Subcutaneous abdominal adipose tissue (tissue), 5 donors: ENCODE measurements around the gene PARVG.

Source experiments
- H3K27ac ChIP-seq: one replicate; pipeline ENCODE4 v1.7.0; 2013; ENCODE audit warnings: low read depth, mild to moderate bottlenecking, inconsistent platforms, low read length, moderate library complexity
- H3K27me3 ChIP-seq, 5 donors: one replicate each; pipeline ENCODE4 v1.7.0; 2013; ENCODE audit warnings: low read length in 5 of 5, inconsistent platforms in 1 of 5; ENCODE audit not compliant: control insufficient read depth in 5 of 5, insufficient read depth in 4 of 5
- H3K36me3 ChIP-seq, 5 donors: one replicate each; pipeline ENCODE4 v1.7.0; 2013; ENCODE audit warnings: low read length in 5 of 5; ENCODE audit not compliant: control insufficient read depth in 5 of 5, insufficient read depth in 5 of 5
- H3K4me1 ChIP-seq, 5 donors: one replicate each; pipeline ENCODE4 v1.7.0; 2013; ENCODE audit warnings: low read length in 5 of 5, mild to moderate bottlenecking in 3 of 5, moderate library complexity in 1 of 5; ENCODE audit not compliant: control insufficient read depth in 5 of 5, insufficient read depth in 5 of 5
- H3K4me3 ChIP-seq, 5 donors: one replicate each; pipeline ENCODE4 v1.7.0; 2013; ENCODE audit warnings: low read length in 5 of 5, low read depth in 1 of 5
- H3K9ac ChIP-seq, 5 donors: one replicate each; pipeline ENCODE4 v1.7.0; 2013; ENCODE audit warnings: low read length in 5 of 5, mild to moderate bottlenecking in 4 of 5, moderate library complexity in 3 of 5
- H3K9me3 ChIP-seq, 5 donors: one replicate each; pipeline ENCODE4 v1.7.0; 2013; ENCODE audit warnings: low read length in 5 of 5; ENCODE audit not compliant: control insufficient read depth in 5 of 5
- donor health status: healthy.
- donor health status: healthy.
- donor health status: healthy.
- donor health status: healthy.
- donor health status: healthy.

Gene PARVG

DNA sequence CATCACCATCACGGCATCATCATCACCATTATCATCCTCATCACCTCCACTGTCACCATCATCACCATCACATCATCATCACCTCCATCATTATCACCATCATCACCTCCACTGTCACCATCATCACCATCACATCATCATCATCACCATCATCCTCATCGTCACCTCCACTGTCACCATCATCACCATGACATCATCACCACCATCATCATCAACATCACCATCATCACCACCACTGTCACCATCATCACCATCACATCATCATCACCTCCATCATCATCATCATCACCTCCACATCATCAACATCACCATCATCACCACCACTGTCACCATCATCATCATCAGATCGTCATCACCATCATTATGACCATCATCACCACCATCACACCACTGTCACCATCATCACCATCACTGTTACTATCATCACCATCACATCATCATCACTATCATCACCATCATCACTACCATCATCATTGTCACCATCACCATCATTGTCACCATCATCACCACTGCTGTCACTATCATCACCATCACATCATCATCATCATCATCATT is 32.8 kb downstream of the PARVG start:
- peaks cover 3 to 8% (median 5%) of the 10 kb centered on the region in 5 donors for H3K27me3 ChIP-seq
- no peaks in the 10 kb centered on the region for H3K36me3 ChIP-seq
- H3K9me3 ChIP-seq: peaks cover 9 to 34% (median 20%) of the 10 kb centered on the region in 5 donors
- H3K4me1 ChIP-seq: peaks cover 0 to 6% (median 0%) of the 10 kb centered on the region in 5 donors
- H3K27ac ChIP-seq: no peak overlapping the region
- H3K4me3 ChIP-seq: no peak overlapping the region
- no peak overlapping the region for H3K9ac ChIP-seq

DNA sequence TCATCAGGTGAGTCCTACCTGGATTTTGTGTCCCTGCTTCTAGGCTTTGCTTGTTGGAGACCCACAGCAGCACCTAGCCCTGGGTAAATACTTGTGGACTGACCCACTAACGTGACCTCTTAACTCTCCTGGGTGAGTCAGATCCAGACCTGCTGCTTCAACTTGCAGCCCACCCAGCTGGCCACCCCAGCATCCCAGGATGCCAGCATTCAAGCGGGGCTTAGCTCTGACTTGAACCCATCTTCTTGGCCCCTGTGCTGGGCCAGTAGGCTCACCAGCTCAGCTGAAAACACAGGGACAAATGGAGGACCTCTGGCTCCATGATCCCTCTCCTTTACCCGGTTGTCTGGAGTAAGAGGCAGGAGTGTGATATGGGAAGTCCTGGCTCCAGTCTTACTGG is 33.5 kb downstream of the PARVG start:
- no peak overlapping the region for H3K4me3 ChIP-seq
- H3K4me1 ChIP-seq: peaks cover 0 to 6% (median 0%) of the 10 kb centered on the region in 5 donors
- no peaks in the 10 kb centered on the region for H3K36me3 ChIP-seq
- H3K9ac ChIP-seq: no peak overlapping the region
- peaks cover 3 to 10% (median 5%) of the 10 kb centered on the region in 5 donors for H3K27me3 ChIP-seq
- H3K9me3 ChIP-seq: peaks cover 7 to 30% (median 18%) of the 10 kb centered on the region in 5 donors
- no peak overlapping the region for H3K27ac ChIP-seq

DNA sequence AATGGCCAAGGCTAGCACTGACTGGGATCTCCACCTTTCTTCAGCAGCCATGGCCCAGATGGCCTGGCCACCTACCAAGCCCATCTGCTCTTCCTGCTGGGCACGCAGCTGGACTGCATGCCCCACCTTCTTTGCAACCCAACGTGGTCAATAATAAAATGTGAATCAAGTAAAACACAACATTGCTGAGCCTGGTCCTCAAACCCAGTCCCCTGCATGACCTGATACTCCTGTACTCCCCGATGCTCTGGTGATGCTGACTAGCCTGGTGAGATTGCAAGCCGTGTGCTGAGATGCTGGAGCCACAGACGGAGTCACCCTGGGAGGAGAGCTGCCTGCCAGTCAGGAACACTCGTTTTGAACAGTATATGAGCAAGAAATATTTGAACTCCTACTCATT is 34.0 kb downstream of the PARVG start:
- peaks cover 7 to 25% (median 15%) of the 10 kb centered on the region in 5 donors for H3K9me3 ChIP-seq
- peaks cover 3 to 11% (median 5%) of the 10 kb centered on the region in 5 donors for H3K27me3 ChIP-seq
- H3K4me1 ChIP-seq: peaks cover 0 to 6% (median 0%) of the 10 kb centered on the region in 5 donors
- no peak overlapping the region for H3K4me3 ChIP-seq
- H3K27ac ChIP-seq: no peak overlapping the region
- H3K9ac ChIP-seq: no peak overlapping the region
- H3K36me3 ChIP-seq: no peaks in the 10 kb centered on the region

DNA sequence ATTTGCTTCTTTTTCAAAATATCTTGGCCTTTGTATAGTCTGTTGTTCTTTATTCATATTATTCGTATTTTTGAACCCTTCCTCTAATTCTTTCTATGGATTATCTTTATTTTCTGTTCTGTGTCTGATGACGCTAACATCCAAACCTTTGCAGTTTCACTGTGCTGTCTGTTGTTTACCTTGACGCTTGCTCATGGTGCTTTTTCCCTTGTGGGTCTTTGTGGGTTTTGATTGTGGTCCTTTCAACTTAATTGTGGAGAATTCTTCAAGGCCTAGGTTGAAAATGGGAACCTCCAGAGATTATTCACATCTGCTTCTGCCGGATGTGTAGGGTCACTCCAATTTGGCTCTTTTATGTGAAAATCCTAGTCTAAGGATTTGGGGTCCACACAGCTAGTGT is 34.6 kb downstream of the PARVG start:
- H3K9me3 ChIP-seq: peaks cover 3 to 19% (median 11%) of the 10 kb centered on the region in 5 donors
- H3K9ac ChIP-seq: no peak overlapping the region
- H3K4me1 ChIP-seq: peaks cover 0 to 6% (median 0%) of the 10 kb centered on the region in 5 donors
- H3K27me3 ChIP-seq: peaks cover 3 to 11% (median 5%) of the 10 kb centered on the region in 5 donors
- H3K4me3 ChIP-seq: no peak overlapping the region
- H3K27ac ChIP-seq: no peak overlapping the region
- no peaks in the 10 kb centered on the region for H3K36me3 ChIP-seq

DNA sequence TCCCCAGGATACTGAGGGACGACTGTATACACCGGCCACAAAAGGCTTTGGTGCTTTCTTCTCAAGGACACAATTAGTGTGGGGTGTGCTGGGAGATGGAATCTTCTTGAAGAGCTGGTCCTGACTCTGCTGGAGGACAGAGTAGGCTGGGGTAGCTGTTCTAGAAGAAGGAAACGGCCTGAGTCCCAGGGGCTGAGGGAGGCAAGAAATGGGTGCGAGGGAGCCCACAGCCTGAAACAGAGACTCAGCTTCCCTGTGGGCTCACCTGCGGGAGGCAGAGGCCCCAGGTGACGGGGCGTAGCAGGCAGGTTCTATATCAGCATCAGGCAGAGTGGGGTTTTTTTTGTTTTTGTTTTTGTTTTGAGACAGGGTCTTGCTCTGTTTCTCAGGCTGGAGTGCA is 36.6 kb downstream of the PARVG start:
- H3K4me1 ChIP-seq: peaks cover 0 to 3% (median 0%) of the 10 kb centered on the region in 5 donors
- H3K27ac ChIP-seq: no peak overlapping the region
- peaks cover 0 to 11% (median 5%) of the 10 kb centered on the region in 5 donors for H3K27me3 ChIP-seq
- no peaks in the 10 kb centered on the region for H3K36me3 ChIP-seq
- H3K4me3 ChIP-seq: no peak overlapping the region
- peaks cover 3 to 25% (median 16%) of the 10 kb centered on the region in 5 donors for H3K9me3 ChIP-seq
- H3K9ac ChIP-seq: no peak overlapping the region

DNA sequence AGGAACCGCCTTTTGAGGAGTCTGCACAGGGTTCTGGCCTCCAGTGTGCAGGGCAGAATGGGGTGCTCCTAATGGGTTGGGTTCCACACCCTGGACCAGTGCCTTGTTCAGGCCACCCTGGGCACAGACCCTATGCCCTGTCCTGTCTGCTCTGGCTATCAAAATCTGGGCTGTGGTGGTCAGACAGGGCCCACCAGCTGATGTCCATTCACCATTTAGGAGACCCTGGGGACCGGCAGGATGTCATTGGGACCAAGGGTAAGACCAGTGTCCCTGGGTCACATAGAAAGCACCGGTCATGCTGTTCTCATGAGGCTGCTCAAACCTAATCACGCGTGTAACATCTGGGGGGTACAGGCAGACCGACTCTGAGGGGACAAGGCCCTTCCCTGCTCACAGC is 37.3 kb downstream of the PARVG start:
- H3K9ac ChIP-seq: no peak overlapping the region
- H3K4me1 ChIP-seq: no peaks in the 10 kb centered on the region
- peaks cover 0 to 11% (median 5%) of the 10 kb centered on the region in 5 donors for H3K27me3 ChIP-seq
- H3K4me3 ChIP-seq: no peak overlapping the region
- H3K36me3 ChIP-seq: no peaks in the 10 kb centered on the region
- H3K9me3 ChIP-seq: peaks cover 3 to 25% (median 16%) of the 10 kb centered on the region in 5 donors
- no peak overlapping the region for H3K27ac ChIP-seq

DNA sequence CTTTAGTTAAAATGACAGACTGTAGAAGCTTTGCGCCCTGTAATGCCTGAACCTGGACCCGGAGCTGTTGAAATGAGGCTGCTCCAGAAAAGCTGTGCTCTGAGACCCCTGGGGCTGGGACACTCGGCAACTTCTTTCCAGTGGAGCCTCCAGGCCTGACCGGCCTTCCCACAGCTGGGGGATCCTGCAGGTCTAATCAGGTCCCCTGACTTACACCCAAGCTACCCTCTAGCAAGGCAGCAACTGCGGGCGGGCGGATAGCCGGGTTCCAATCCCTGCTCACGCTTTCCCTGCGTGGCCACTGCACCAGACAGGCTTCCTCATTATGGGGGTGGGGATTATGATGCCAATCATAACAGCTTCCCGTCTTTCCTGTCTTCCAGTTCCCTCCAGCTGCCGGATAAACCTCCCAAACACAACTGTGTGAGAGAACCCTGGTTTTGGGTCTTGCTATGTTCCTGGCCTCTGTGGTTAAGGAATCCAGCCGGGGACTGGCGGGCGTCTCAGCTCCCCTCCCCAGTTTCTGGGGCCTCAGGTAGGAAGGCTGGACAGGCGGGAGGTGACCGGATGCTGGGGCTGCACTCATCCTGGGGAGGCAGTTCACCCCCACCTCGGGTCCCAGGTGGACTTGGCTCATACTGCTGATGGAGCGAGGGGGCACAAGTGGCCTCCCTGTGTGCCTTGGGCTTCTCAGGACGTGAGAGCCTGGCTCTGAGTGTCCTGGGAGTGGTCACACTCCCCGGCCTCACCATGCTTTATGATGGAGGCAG is 38.6 kb downstream of the PARVG start:
- Histone ChIP-seq H3K27me3 (peaks cover 0 to 11% (median 5%) of the 10 kb centered on the region in 5 donors), H3K9me3 (peaks cover 3 to 22% (median 16%) of the 10 kb centered on the region in 5 donors), H3K36me3 (no peaks in the 10 kb centered on the region), H3K4me3 (no peak overlapping the region), H3K9ac (no peak overlapping the region), H3K27ac (no peak overlapping the region), H3K4me1 (no peaks in the 10 kb centered on the region)

DNA sequence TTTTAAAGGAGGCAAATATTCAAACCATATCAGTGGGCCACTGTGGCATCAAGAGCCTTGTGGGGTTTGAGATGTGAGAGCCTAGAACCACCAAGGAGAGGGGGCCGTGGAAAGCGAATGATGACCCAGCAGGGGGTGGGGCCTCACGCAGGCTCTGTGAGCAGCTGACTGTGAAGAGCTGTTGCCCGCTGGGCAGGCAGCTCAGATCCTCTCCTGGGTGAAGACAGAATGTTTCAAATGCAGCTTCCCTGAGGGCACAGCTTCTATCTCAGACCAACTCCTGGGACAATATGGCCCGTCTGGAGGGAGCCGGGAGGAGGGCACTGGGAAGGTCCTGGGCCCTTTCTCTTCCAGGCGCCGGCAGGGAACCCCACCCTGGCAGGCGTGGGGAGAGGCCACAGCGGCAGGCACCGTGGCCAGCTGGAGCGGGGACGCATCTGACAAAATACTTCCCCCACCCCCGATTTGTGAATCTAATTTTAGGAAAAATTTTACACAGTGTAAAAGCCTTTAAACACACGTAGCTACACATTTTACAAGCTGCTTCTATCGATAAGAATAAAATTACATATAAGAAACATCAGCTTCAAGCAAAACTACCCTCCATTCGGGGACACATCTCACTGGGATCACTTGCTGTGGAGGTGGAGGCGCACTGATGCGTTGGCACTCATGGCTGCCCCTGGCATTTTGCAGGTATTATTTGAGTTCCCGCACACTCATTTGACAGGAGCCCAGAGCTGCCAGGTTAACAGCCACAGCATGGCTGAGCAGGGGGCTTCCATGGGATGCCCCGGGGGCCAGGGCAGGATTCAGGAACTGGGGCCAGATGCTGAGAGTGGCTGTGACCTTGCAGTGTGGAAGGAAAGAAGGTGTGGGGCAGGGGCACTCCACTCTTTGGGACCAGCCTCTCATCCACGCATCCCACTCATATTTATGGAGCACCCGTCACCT is 40.3 kb downstream of the PARVG start:
- H3K4me3 ChIP-seq: no peak overlapping the region
- no peaks in the 10 kb centered on the region for H3K4me1 ChIP-seq
- H3K36me3 ChIP-seq: no peaks in the 10 kb centered on the region
- no peak overlapping the region for H3K27ac ChIP-seq
- peaks cover 3 to 18% (median 5%) of the 10 kb centered on the region in 5 donors for H3K27me3 ChIP-seq
- no peak overlapping the region for H3K9ac ChIP-seq
- H3K9me3 ChIP-seq: peaks cover 0 to 8% (median 6%) of the 10 kb centered on the region in 5 donors

DNA sequence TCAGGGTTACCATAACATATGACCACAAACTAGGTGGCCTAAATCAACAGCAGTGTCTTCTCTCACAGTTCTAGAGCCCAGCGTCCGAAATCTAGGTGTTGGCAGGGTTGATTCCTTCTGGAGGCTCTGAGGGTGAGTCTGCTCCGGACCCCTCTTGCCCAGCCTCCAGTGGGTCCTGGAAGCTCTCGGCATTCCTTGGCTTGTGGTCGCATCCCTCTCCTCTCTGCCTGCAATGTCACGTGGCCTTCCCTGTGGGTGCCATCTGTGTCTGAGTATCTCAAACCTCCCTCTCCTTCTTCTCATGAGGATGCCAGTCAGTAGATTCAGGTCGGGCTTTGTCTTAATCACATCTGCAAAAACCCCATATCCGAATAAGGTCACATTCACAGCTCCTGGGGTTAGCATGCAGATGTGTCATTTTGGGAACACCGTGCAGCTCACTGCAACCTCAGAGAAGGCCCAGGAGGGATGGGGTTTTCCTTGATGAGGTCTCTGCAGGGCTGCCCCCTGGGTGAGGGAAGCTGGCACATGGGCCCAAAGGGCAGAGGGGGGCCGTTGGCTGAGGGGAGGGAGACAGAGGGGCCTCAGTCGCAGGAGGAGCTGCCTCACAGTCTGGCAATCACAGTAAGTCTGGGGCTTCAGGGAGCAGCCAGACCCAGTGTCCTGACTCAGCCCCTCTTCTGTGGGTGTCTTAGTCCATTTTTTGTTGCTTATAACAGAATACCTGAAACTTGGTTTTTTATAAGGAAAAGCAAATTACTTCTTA is 41.2 kb downstream of the PARVG start:
- no peak overlapping the region for H3K4me3 ChIP-seq
- H3K9me3 ChIP-seq: peaks cover 0 to 6% (median 6%) of the 10 kb centered on the region in 5 donors
- no peaks in the 10 kb centered on the region for H3K36me3 ChIP-seq
- H3K4me1 ChIP-seq: no peaks in the 10 kb centered on the region
- H3K9ac ChIP-seq: no peak overlapping the region
- peaks cover 4 to 21% (median 8%) of the 10 kb centered on the region in 5 donors for H3K27me3 ChIP-seq
- no peak overlapping the region for H3K27ac ChIP-seq
